Fibroblast of mammary gland (primary cell): ENCODE data around the gene DLX2.
"Not testable (repeated sequence)": the region's sequence is repeated elsewhere in the genome, so short reads cannot be mapped to it uniquely, and the experiment has no call there.

Source experiments
- DNase-seq: peaks from one replicate; pipeline ENCODE4 v3.0.0-alpha.2; 2010; ENCODE audit warnings: low read depth
- H3K4me3 ChIP-seq: 2 replicates; pipeline ENCODE4 v1.5.1; 2011; ENCODE audit warnings: low read depth, mild to moderate bottlenecking, low read length, moderate library complexity; ENCODE audit not compliant: control insufficient read depth
- TF ChIP-seq, protein P1 (sequence below): conservative IDR thresholded peaks from 2 replicates; pipeline ENCODE4 v1.5.1; 2011; ENCODE audit warnings: low read depth, low read length, inconsistent platforms; ENCODE audit not compliant: control insufficient read depth, insufficient read depth

Gene DLX2

DNA sequence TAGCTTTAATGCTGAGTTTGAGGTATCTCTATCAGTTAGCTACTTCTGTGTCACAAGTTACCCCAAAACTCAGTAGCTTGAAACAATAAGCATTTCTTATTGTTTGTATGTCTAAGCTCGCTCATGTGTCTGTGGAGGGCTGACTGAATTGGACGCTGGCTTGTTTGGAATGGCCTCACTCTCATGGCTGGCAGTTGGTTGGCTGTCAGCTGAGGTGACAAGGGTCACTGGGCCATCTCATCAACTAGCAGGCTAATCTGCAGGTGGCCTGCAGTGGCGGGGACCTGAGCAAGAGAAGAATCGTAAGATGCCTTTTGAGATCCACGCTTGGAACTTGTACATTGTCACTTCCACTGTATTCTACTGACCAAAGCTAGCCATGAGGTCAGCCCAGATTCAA lies 13.4 kb upstream of the DLX2 start:
- TF ChIP-seq, protein P1, sequence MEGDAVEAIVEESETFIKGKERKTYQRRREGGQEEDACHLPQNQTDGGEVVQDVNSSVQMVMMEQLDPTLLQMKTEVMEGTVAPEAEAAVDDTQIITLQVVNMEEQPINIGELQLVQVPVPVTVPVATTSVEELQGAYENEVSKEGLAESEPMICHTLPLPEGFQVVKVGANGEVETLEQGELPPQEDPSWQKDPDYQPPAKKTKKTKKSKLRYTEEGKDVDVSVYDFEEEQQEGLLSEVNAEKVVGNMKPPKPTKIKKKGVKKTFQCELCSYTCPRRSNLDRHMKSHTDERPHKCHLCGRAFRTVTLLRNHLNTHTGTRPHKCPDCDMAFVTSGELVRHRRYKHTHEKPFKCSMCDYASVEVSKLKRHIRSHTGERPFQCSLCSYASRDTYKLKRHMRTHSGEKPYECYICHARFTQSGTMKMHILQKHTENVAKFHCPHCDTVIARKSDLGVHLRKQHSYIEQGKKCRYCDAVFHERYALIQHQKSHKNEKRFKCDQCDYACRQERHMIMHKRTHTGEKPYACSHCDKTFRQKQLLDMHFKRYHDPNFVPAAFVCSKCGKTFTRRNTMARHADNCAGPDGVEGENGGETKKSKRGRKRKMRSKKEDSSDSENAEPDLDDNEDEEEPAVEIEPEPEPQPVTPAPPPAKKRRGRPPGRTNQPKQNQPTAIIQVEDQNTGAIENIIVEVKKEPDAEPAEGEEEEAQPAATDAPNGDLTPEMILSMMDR = no peak
- H3K4me3 ChIP-seq = no peak overlapping the region
- DNase-seq = no peak

DNA sequence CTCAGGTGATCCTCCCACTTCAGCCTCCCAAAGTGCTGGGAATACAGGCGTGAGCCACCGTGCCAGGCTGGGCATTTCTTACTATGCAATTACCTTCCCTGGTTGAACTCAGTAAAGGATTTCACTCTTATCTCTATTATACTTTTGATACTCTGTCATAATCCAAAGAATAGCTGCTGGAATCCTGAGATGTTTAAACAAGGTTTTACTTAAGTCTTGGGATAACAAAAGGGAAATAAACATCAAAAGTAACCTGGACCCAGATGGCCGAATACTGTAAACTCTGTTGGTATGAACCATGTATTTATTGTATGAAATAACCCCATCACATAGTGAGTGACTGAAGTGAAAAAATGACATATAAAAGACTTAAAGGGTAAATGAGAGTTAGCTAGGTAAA lies 11.9 kb upstream of the DLX2 start:
- H3K4me3 ChIP-seq = no peak overlapping the region
- DNase-seq = no peak
- TF ChIP-seq, protein P1 = no peak

DNA sequence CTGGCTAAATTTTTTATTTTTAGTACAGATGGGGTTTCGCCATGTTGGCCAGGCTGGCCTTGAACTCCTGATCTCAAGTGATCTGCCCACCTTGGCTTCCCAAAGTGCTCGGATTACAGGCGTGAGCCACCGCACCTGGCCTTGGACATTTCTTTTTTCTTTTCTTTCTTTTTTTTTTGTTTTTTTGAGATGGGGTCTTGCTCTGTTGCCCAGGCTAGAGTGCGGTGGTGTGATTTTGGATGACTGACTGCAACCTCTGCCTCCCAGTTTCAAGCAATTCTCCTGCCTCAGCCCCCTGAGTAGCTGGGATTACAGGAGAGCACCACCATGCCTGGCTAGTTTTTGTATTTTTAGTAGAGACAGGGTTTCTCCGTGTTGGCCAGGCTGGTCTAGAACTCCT lies 11.5 kb upstream of the DLX2 start:
- not testable (repeated sequence) for DNase-seq, H3K4me3 ChIP-seq

DNA sequence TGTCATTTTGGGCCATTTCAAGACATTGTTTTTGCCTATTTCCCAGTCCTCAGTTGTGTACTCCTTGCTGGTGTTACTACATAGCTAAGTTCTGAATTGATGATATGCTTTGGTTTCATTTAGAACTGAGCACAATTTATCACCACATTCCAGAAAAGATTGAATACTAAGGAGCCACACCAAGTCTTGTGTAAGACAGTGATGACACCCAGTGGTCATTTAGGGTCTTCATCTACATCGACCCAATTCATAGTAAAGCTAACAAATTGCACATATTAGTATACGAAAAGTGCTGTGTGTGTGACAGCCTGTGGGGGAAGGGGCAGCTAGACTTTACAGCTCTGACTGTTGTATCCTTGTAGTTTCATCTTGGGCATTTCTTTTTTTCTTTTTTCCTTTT lies 10.9 kb upstream of the DLX2 start:
- peak; percentile 68 for DNase-seq
- no peak overlapping the region for H3K4me3 ChIP-seq
- TF ChIP-seq, protein P1 = peak; percentile 36

DNA sequence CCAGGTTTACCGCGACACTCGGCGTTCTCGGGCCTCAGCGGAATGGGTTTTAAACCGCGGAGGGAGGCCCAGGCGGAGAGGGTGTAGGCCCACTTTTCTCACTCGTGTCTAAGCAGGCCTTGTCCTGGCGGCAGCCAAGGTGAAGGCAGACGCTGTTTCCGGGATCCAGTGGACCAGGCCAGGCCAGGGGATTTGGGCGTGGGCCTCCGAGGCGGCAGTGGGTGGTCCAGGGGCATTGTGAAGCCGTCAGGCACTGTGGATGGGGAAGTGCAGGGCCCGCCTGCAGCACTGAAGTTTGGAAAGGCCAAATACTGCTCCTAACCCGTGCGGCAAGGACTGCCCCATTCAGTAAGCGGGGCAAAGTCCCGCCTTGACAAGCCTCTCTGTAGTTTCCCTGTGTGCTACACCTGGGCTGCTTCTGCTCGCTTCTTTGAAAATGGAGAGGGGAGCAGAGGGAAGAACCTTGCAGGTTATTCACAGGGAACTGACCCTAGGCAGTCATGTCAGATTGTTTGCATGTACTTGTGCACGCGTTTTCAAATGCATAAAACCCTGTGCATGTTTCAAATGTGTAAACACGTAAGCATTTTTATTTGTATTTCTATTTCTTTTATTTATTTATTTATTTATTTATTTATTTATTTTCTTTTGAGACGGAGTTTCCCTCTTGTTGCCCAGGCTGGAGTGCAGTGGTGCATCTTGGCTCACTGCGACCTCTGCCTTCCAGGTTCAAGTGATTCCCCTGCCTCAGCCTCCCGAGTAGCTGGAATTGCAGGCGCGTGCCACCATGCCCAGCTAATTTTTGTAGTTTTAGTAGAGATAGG lies 7.5 kb upstream of the DLX2 start:
- no peak overlapping the region for H3K4me3 ChIP-seq
- TF ChIP-seq, protein P1 = no peak
- DNase-seq = no peak

DNA sequence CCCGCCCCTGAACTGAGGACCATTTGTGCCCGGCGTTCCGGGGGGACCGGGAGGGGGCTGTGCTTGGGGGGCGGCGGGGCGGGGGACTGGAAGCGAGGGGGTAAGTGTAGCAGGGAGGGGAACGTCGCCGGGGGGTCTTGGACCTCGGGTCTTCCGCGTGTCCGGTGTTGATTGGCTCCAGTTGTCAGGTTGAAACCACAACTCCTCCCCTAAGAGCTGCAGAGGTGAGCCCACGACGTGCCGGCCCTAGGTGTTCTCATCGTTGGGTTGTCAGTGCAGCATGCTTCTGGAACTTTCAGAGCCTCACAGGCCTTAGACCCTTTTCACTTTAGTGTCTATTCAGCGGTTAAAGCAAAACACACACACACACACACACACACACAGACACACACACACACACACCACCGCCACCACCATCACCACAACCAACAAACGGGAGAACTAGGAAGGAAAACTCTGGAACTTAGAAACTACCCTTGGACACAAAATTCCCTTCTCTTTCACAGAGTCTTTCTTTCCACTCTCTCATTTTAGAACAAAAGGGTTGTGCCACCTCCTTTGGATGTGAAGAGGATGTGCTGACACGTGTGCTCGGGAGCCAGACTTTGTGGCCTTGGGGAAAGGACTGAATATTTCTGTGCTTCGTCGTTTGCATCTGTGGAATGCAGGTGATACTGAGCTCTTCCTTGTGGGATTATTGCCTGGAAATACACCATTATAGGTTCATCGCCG lies 6.7 kb upstream of the DLX2 start:
- DNase-seq = no peak
- no peak overlapping the region for H3K4me3 ChIP-seq
- TF ChIP-seq, protein P1 = no peak

DNA sequence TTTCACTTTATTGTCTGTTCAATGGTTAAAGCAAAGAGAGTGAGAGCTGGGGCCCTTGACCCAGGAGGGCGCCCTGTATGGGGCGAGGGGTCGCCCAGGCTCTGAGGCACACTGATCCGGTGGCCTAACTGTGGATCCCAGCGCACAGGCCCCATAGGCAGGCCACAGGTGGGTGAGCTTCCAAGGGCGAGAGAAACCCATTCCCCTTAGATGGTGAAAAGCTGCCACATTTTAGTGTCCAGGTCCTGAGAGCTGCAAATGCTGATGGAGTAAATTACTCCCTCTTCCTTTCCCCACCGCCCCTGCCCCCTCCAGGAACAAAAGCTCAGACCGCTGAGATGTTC lies 5.9 kb upstream of the DLX2 start:
- TF ChIP-seq, protein P1 = no peak
- H3K4me3 ChIP-seq = no peak overlapping the region
- DNase-seq = no peak
